ENCODE measurements around the gene APOBR. TPM values are rescaled to one million over a fixed set of nuclear protein-coding genes. Genes with fewer than 3 reads are reported as not detected.

The APOBR gene
- total RNA-seq, 5 donors from 2014 or later (not counting 1 experiment from before 2014, with no cell fraction given), result 6.4 to 16.9 (median 10.3) TPM

DNA sequence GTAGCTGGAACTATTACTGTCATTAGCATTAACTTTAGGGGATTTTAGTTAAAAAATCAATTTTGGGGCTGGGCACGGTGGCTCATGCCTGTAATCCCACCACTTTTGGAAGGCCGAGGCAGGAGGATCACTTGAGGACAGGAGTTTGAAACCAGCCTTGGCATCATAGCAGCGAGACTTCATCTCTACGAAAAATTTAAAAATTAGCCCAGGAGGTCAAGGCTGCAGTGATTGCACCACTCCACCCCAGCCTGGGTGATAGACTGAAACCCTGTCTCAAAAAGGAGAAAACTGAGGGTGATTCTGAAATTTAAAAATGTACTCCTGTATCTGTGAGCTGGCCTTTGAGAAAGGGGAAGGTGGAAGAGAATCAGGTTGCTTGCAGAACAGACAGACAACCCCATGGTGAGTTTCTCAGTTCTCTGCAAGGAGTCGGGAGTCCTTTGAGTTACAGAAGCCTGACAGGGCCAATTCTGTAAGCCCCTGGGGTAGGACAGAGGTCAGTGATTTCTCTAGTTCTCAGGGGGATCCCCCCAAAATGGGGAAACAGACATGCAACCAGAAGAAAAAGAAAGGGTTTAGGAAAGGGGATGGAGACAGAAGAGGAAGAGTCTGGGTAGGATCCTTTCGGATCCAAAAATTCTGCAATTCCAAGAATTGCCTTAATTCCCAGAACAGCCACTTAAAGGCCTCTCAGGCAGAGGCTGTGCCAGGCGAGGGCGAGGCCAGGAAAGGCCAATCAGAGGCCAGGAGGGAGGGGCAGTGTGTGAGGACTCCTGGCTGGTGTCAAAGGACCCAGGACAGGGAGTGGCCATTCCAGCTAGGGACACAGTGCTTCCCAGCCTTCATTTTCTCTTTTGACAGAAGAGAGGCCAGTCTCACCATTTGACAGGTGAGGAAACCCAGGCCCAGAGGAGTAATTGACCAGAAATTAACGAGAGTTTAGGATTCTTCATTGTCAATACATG, 37.6 kb downstream of the APOBR start:
- no peaks in the 10 kb centered on the region for H3K36me3 ChIP-seq (ENCODE audit: control insufficient read depth in 2 of 2, extremely low read depth in 1 of 2, insufficient read depth in 1 of 2, low read length in 1 of 2)
- Mint-ChIP-seq H3K27me3 (no peaks in the 10 kb centered on the region), H3K36me3 (no peaks in the 10 kb centered on the region), H3K4me3 (no peak overlapping the region), H3K27ac (peak overlapping the region in 1 of 2 donors; percentile 55), H3K4me1 (peaks cover 36 to 40% (median 37%) of the 10 kb centered on the region in 3 donors), H3K9me3 (no peaks in the 10 kb centered on the region)
- H3K27ac ChIP-seq (ENCODE audit: low read length), result no peak overlapping the region
- ChIA-PET POLR2A (no interaction called here), CTCF (no interaction called here)
- no peaks in the 10 kb centered on the region for H3K9me3 ChIP-seq
- WGBS (ENCODE audit: insufficient coverage), result 96% methylated on average over 7 of the region's 9 CpGs
- H3K4me3 ChIP-seq (ENCODE audit: control insufficient read depth in 1 of 2, extremely low read depth in 1 of 2, low read length in 1 of 2), result no peak overlapping the region
- ATAC-seq (replicated peaks in 1 of 4), result no peak
- no peak for DNase-seq
- H3K4me1 ChIP-seq (ENCODE audit: control insufficient read depth in 1 of 2, extremely low read depth in 1 of 2, insufficient read depth in 2 of 2, low read length in 2 of 2), result peaks cover 17 to 35% of the 10 kb centered on the region in 2 experiments
- H3K27me3 ChIP-seq (replicated peaks in 1 of 2; ENCODE audit: control insufficient read depth in 2 of 2, extremely low read depth in 1 of 2, insufficient read depth in 2 of 2, low read length in 1 of 2), result peaks cover 0 to 2% of the 10 kb centered on the region in 2 experiments

DNA sequence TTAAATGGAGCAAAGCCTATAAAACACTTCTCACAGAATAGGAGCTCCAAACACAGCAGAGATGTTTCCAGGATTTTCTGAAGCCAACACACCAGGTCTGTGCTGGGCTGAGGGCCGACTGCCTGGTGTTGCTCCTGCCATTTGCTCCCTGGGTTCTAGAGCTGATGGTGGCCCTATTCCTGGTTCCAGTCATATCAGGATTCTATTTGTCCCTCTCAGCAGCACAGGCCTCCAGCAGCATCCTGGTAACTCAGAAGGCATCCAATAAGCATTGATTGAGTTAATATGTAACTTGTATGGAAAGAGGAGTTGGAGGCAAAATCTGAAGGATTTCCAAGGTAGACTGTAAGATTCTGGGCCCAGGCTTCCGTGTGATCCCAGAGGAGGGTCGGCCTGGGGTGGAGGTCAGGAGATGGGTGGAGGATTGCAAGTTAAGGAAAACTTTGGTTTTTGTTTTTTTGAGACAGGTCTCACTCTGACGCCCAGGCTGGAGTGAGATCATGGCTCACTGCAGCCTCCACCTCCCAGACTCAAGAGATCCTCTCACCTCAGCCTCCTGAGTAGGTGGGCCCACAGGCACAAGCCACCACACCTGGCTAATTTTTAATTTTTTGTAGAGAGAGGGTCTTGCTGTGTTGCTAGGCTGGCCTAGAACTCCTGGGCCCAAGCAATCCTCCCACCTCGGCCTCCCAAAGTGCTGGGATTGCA, 38.7 kb downstream of the APOBR start:
- ChIA-PET CTCF (interaction anchor here in 1 of 2 donors (0.5 kb wide), 1 partner anchor 23 kb away, joined by 4 read pairs; no protein-coding TSS in a partner anchor), POLR2A (no interaction called here)
- Mint-ChIP-seq H3K36me3 (no peaks in the 10 kb centered on the region), H3K27ac (peak overlapping the region; percentile 84 to 96), H3K4me3 (peak overlapping the region in 1 of 3 donors; percentile 32), H3K9me3 (no peaks in the 10 kb centered on the region), H3K4me1 (peaks cover 40 to 50% (median 47%) of the 10 kb centered on the region in 3 donors), H3K27me3 (no peaks in the 10 kb centered on the region)
- 100% methylated on average over 1 of the region's 5 CpGs for WGBS (ENCODE audit: insufficient coverage)
- Histone ChIP-seq H3K36me3 (ENCODE audit: control insufficient read depth in 2 of 2, extremely low read depth in 1 of 2, insufficient read depth in 1 of 2, low read length in 1 of 2) (no peaks in the 10 kb centered on the region), H3K4me1 (ENCODE audit: control insufficient read depth in 1 of 2, extremely low read depth in 1 of 2, insufficient read depth in 2 of 2, low read length in 2 of 2) (peaks cover 18 to 37% of the 10 kb centered on the region in 2 experiments), H3K27ac (ENCODE audit: low read length) (no peak overlapping the region), H3K27me3 (replicated peaks in 1 of 2; ENCODE audit: control insufficient read depth in 2 of 2, extremely low read depth in 1 of 2, insufficient read depth in 2 of 2, low read length in 1 of 2) (peaks cover 0 to 2% of the 10 kb centered on the region in 2 experiments), H3K9me3 (no peaks in the 10 kb centered on the region), H3K4me3 (ENCODE audit: control insufficient read depth in 1 of 2, extremely low read depth in 1 of 2, low read length in 1 of 2) (no peak overlapping the region)
- no peak for ATAC-seq (replicated peaks in 1 of 4)
- no peak for DNase-seq

DNA sequence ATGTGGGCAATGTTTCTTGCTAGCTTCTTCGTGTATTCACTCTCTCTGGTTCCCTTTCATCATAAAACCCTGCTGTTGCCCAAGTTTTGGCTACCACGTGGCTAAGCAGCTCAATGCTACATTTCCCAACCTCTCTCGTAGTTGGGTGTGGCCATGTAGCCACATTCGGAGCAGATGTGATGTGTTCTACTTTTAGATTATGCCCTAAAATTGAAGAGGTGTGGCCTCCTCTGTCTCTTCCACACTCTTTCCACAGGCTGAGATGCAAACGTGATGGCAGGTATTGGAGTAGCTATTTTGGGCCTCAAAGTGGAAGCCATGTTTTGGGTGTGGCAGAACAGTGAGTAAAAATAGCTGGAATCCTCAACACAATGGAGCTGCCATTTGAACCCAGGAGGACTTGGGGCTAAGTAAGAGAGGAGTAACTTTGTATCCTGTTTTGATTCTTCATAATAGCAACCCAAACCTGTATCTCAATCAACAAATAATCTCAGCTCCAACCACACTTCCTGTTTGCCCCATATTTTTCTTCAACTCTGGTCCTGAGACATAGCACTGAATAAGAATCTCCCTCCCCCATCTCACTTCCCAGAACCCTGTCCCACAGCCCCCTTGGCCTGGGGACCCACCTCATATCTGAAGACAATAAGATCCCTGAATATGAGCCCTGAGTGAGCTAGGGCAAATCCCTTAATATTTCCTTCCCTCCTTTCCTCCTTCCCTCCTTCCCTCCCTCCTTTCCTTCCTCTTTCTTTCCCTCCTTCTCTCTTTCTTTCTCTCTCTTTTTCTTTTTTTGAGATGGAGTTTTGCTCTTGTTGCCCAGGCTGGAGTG, 40.3 kb downstream of the APOBR start:
- Histone ChIP-seq H3K36me3 (ENCODE audit: control insufficient read depth in 2 of 2, extremely low read depth in 1 of 2, insufficient read depth in 1 of 2, low read length in 1 of 2) (no peaks in the 10 kb centered on the region), H3K27ac (ENCODE audit: low read length) (peak overlapping the region; percentile 66), H3K4me1 (ENCODE audit: control insufficient read depth in 1 of 2, extremely low read depth in 1 of 2, insufficient read depth in 2 of 2, low read length in 2 of 2) (peaks cover 18 to 38% of the 10 kb centered on the region in 2 experiments), H3K4me3 (ENCODE audit: control insufficient read depth in 1 of 2, extremely low read depth in 1 of 2, low read length in 1 of 2) (peak overlapping the region in 1 of 2 donors; percentile 12), H3K27me3 (replicated peaks in 1 of 2; ENCODE audit: control insufficient read depth in 2 of 2, extremely low read depth in 1 of 2, insufficient read depth in 2 of 2, low read length in 1 of 2) (peaks cover 0 to 2% of the 10 kb centered on the region in 2 experiments), H3K9me3 (no peaks in the 10 kb centered on the region)
- ChIA-PET POLR2A (no interaction called here), CTCF (no interaction called here)
- DNase-seq (peak in 14 of 35 experiments; percentile 6 to 46 (median 14)), ATAC-seq (replicated peaks in 1 of 4) (peak; percentile 75 to 91 (median 82))
- peaks cover 42 to 55% (median 50%) of the 10 kb centered on the region in 3 donors for H3K4me1 Mint-ChIP-seq
- no peaks in the 10 kb centered on the region for H3K36me3 Mint-ChIP-seq
- peak overlapping the region; percentile 96 for H3K27ac Mint-ChIP-seq
- no peaks in the 10 kb centered on the region for H3K9me3 Mint-ChIP-seq
- H3K27me3 Mint-ChIP-seq, result no peaks in the 10 kb centered on the region
- WGBS (ENCODE audit: insufficient coverage), result no CpG with 5 or more reads among the region's 5 CpGs
- H3K4me3 Mint-ChIP-seq, result peak overlapping the region; percentile 44 to 70 (median 55)

DNA sequence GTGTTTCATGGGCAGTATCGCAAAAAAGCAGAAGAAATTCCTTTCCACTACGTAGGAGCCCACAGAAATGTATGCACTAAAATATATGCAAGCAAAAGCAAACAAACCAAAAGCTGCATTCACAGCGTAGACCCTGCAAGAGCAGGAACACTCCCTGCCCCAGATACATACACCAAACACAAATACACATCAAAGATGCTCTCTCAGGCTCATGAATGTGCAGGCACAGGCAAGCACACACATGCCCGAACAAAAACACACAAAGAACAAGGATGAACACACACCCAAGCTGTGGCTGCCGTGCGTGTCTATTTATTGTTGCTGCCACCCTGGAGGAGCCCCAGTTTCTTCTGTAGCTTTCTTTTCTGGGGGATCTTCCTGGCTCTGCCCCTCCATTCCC, 42.6 kb downstream of the APOBR start:
- Histone ChIP-seq H3K36me3 (ENCODE audit: control insufficient read depth in 2 of 2, extremely low read depth in 1 of 2, insufficient read depth in 1 of 2, low read length in 1 of 2) (no peaks in the 10 kb centered on the region), H3K4me3 (ENCODE audit: control insufficient read depth in 1 of 2, extremely low read depth in 1 of 2, low read length in 1 of 2) (no peak overlapping the region), H3K9me3 (no peaks in the 10 kb centered on the region), H3K27ac (ENCODE audit: low read length) (no peak overlapping the region), H3K27me3 (replicated peaks in 1 of 2; ENCODE audit: control insufficient read depth in 2 of 2, extremely low read depth in 1 of 2, insufficient read depth in 2 of 2, low read length in 1 of 2) (no peaks in the 10 kb centered on the region), H3K4me1 (ENCODE audit: control insufficient read depth in 1 of 2, extremely low read depth in 1 of 2, insufficient read depth in 2 of 2, low read length in 2 of 2) (peaks cover 18 to 38% of the 10 kb centered on the region in 2 experiments)
- H3K36me3 Mint-ChIP-seq, result no peaks in the 10 kb centered on the region
- H3K27me3 Mint-ChIP-seq, result no peaks in the 10 kb centered on the region
- DNase-seq (no peak), ATAC-seq (replicated peaks in 1 of 4) (no peak)
- CTCF ChIA-PET, result no interaction called here
- 88% methylated on average over 6 of the region's 6 CpGs for WGBS (ENCODE audit: insufficient coverage)
- peaks cover 42 to 56% (median 47%) of the 10 kb centered on the region in 3 donors for H3K4me1 Mint-ChIP-seq
- H3K27ac Mint-ChIP-seq, result peak overlapping the region; percentile 62 to 73
- H3K4me3 Mint-ChIP-seq, result peak overlapping the region in 1 of 3 donors; percentile 29
- POLR2A ChIA-PET, result no interaction called here
- no peaks in the 10 kb centered on the region for H3K9me3 Mint-ChIP-seq

DNA sequence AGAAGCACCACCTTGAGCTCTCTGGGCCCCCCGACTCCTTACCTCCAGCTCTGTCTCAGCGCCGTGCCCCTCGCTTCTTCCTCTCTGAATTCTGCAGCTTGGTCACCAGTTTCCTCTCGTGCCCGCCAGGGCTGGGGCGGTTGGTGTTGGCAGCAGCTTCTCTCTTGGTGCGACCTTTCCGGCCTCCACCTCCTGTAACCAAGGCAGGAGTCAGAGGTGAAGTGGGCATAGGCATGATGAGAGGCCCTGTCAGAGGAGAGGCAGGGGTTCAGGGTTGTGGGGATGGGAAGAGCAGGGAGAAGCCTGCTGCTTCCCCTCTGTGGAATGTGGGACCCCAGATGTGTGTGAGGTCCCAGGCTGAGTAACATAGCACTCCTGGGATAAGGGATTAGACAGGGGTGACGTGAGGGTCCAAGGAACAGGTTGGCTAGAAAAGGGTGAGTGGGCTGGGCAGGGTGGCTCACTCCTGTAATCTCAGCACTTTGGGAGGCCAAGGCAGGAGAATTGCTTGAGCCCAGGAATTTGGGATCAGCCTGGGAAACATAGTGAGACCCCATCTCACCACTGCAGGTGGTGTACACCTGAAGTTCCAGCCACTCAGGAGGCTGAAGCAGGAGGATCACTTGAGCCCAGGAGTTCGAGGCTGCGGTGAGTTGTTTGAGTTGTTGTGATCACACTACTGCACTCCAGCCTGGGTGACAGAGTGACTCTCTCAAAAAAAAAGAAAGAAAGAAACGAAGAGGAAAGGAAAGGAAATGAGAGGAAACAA, 43.7 kb downstream of the APOBR start:
- Mint-ChIP-seq H3K4me1 (peaks cover 41 to 60% (median 46%) of the 10 kb centered on the region in 3 donors), H3K27me3 (no peaks in the 10 kb centered on the region), H3K27ac (peak overlapping the region; percentile 73 to 74), H3K36me3 (no peaks in the 10 kb centered on the region), H3K9me3 (no peaks in the 10 kb centered on the region), H3K4me3 (no peak overlapping the region)
- Histone ChIP-seq H3K36me3 (ENCODE audit: control insufficient read depth in 2 of 2, extremely low read depth in 1 of 2, insufficient read depth in 1 of 2, low read length in 1 of 2) (no peaks in the 10 kb centered on the region), H3K27ac (ENCODE audit: low read length) (no peak overlapping the region), H3K4me3 (ENCODE audit: control insufficient read depth in 1 of 2, extremely low read depth in 1 of 2, low read length in 1 of 2) (no peak overlapping the region), H3K27me3 (replicated peaks in 1 of 2; ENCODE audit: control insufficient read depth in 2 of 2, extremely low read depth in 1 of 2, insufficient read depth in 2 of 2, low read length in 1 of 2) (no peaks in the 10 kb centered on the region), H3K9me3 (no peaks in the 10 kb centered on the region), H3K4me1 (ENCODE audit: control insufficient read depth in 1 of 2, extremely low read depth in 1 of 2, insufficient read depth in 2 of 2, low read length in 2 of 2) (peaks cover 19 to 34% of the 10 kb centered on the region in 2 experiments)
- no peak for DNase-seq
- POLR2A ChIA-PET, result no interaction called here
- CTCF ChIA-PET, result no interaction called here
- no peak for ATAC-seq (replicated peaks in 1 of 4)
- 91% methylated on average over 6 of the region's 13 CpGs for WGBS (ENCODE audit: insufficient coverage)
